GM18858 (cell line): ENCODE measurements around the gene SORCS3.
A peak's percentile ranks its signal among the peaks of the same experiment; 100 is the strongest.

Source experiments
- ATAC-seq: cut with Tn5 transposase; IDR thresholded peaks from one replicate; pipeline ENCODE4 v1.9.1; 2021; ENCODE audit not compliant: unreplicated experiment

The SORCS3 gene

DNA sequence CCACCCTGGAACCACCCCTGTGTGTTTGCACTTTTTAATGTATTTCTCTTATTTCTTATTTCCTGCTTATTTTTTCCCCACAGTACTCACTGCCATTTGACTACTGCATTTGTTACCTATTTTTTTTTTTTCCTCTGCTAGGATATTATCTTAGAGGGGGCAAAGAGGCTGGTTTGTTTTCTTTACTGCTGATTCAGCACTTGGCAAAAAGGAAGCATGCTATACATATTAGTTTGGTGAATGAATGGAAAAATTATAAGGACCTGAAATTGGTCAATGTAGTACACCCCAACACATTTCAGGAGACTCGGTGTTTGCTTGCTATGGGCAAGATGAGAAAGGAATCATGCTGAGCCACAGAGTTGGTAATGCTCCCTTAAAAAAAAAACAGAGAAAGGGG, 193.5 kb downstream of the SORCS3 start:
- ATAC-seq, result no peak

GRCh38 chr10:104835422-104835821, 194.3 kb downstream of the SORCS3 start:
- peak; percentile 45 for ATAC-seq

DNA sequence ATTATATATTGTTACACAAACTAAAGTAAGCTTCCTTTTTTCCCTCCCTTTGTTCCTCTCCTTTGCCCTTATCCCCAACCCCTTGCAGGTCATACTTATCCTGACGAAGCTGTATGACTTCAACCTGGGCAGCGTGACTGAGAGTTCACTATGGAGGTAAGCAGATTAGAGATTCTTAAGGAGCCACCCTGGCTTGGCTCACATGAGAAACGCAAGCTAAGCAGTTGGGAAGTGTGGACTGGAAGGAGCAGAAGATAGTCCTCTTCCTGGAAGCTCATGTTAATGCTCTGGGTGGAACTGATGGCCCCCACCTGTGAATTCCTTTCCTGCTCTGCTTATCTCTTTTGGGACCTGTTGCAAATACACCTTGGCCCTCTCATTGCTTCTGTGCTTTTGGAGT, 201.6 kb downstream of the SORCS3 start:
- no peak for ATAC-seq

DNA sequence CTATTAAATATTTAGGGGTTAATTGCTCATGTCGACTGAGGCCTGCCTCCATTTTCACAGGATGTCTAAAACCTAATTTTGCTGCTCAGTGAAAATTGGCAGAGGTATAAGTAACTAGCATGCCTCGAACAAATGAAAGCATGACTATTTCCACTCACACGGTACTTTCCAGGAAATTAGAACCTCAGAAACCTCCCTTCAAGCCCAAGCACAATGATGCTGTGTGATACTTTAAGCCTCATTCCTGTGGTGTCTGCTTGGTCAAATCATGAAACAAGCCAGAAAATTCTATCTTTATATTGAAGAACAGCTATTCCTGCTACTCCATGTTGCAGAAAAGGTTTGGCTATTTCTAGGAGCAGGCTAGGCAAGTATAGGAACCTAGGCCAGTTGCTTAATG, 203.0 kb downstream of the SORCS3 start:
- ATAC-seq, result no peak

DNA sequence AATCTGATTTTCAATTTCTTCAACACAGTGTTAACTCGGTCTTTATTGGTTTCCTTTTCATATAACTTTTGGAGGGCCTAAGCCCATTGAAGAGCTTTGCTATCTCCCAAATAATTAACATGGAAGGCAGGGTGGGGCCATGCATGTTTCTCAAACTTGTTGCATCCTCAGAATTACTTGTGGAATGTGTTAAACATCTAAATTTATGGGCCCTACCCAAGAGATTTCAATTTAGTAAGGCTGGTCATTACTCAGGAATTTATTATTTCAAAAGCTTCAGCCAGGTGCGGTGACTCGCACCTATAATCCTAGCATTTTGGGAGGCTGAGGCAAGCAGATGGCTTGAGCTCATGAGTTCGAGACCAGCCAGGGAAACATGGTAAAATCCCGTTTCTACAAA, 208.9 kb downstream of the SORCS3 start:
- ATAC-seq, result no peak

- ATAC-seq, result no peak
Measured at GRCh38 chr10:104867966-104868598, 227.0 kb downstream of the SORCS3 start.

DNA sequence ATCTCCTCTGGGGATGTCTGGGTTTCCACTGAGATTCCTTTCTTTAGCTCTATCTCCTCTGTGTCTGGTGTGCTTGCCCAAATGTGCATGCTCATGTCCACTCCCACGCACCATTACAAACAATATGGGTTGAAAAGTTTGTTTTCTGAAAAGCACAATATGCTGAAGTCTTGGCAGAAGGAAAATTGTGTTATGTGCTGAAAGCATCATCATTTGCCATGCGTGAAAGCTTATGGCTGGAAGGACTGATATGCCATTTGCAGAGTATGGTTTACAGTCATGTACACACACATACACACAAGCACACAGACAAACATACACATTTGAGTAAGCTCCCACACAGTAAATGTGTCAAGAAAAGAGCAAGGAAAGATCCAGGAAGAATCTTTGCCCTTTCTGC, 231.6 kb downstream of the SORCS3 start:
- ATAC-seq, result no peak

- no peak for ATAC-seq
Measured at GRCh38 chr10:104873161-104873560, 232.1 kb downstream of the SORCS3 start.

DNA sequence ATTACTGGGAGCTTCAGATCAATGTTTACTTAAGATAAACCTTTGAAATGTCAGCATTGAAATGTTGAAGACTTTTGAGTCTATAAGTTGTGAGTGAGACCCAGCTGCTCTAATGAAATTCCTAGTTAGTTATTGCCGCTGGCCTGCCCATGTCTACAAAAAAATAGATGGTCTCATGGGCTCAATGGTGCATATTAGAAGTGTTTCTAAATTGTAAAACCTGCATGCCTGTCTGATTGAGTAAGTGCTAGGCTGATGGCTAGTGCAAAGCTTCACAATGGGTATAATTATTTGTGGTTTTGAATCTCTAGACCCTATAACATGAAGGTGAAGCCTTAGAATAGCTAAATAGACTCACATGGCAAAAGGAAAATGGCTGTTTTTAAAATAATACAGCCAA, 234.5 kb downstream of the SORCS3 start:
- ATAC-seq, result no peak

- ATAC-seq, result no peak
Measured at GRCh38 chr10:104880624-104881398, 239.7 kb downstream of the SORCS3 start.

DNA sequence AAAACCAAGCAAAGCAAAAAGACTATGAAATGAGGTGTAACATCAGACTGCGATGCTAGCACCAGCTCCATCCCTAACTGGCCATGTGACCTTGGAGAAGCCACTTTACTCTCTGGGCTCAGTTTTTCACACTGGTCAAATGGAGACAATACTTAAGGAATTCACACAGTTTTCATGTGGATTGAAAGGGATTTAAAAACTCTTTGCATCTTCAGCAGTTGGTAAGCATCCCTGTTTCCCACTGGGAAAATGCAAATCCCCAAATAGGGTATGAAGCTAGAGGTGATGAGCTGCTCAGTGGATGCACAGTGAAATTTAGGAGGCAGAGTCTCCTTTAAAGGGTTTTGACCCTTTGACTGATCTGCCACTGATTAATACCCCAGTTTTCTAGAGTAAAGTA, 240.7 kb downstream of the SORCS3 start:
- ATAC-seq, result no peak

DNA sequence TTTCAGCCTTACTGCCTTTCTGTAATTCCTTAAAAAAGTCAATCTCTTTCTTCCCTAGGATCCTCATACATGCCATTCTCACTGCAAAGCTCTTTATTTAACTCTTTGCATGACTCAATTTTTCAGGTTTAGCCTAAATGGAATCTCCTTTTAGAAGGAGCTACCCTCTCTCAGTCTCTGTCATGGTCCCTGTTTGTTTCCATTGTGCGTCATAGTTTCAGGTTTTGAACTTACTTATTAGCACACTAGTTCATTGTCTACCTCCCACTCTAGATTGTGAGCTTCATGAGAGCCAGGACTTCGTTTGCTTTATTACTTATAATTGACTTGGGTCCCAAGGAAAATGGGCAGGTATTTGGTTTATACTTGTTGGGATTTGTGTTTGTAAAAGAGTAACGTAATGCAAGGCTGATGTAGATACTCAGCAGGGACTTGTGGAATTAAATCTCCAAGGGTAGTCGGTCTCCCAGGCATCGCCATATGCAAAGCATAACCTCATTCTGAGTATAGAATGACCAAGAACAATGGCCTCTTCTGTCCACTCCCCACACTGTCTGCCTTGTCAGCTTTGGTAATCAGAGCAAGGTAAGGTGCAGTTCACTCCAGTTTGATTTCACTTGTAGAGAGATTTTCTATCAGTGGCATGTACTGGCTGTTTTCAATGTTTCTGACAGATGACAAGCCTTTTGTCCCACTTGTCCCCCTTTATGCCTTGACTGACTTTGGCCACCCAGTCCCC, 252.0 kb downstream of the SORCS3 start:
- ATAC-seq, result no peak

- no peak for ATAC-seq
Measured at GRCh38 chr10:104893701-104894100, 252.6 kb downstream of the SORCS3 start.

DNA sequence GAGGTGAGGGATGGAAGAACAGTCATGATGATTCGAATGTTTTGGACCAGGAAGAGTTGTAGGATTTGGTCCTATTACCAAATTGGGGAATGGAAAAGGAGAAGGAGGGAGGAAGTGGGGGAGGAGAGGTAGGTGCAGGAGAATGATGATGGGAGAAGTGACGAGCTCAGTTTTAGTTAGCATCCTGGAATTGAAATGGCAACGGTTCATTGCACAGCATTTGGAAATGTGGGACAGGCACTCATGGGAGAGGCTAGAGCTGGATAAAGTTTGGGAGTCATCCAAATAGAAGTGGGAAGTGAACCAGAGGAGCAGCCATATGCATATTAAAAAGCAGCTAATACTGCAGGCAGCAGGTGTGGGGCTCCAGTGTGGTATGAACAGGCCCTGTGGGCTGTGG, 253.6 kb downstream of the SORCS3 start:
- no peak for ATAC-seq

GRCh38 chr10:104895541-104895940, 254.5 kb downstream of the SORCS3 start:
- ATAC-seq, result no peak

DNA sequence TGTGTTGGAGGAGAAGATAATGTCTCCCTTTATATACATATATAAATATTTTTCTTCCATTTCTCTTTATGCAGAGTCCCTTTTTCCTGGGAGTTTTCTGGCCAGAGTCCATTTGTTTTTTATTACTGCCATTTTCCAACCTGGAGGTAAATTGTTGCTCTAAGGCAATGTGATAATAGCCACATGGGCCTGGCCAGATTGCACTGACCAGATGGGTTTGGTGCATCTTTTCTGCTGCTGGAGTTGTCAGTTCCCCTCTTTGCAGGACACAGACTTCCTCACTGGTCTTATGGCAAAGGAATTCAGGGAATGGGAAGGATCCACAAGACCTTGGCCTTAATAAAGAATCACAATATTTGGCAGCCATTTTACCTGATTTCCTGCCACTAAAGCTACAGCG, 254.9 kb downstream of the SORCS3 start:
- ATAC-seq, result no peak

GRCh38 chr10:104897696-104898095, 256.6 kb downstream of the SORCS3 start:
- ATAC-seq, result no peak

DNA sequence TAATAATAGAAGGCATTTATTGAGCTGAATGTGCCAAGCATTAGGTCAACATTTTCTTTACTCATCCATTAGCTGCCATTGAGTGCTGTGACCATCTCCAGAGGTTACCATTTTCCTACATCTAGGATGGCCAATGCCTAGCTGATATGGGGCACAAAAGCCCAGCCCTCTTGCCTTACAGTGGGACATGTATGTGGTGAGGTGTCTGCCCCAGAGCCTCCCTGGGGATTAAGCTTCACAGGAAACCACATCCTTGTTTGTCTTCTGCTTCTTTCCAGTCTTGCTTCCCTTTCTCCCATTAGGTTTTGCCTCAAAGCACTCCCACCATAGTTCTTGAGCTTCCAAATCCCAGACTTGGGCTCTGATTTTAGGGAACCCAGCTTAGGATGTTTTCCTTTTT, 258.7 kb downstream of the SORCS3 start:
- ATAC-seq, result no peak

DNA sequence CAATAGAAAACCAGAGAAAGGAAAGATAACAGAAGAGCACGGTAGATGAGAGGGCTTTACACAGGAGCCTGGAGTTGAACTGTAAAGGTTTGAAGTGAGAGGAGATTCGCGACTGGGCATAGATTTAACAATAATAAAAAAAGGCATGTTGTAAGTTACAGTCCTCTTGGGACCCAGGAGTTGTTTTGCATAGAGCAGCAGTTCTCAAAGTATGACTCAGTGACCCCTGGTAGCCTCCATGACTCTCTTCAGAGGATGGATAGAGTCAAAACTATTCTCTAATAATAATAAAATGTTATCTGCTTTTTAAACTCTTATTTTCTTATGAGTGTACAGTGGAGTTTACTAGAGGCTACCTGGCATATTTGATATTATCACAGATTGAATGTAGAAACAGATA, 262.3 kb downstream of the SORCS3 start:
- no peak for ATAC-seq

GRCh38 chr10:104904753-104905323, 263.7 kb downstream of the SORCS3 start:
- ATAC-seq, result no peak

DNA sequence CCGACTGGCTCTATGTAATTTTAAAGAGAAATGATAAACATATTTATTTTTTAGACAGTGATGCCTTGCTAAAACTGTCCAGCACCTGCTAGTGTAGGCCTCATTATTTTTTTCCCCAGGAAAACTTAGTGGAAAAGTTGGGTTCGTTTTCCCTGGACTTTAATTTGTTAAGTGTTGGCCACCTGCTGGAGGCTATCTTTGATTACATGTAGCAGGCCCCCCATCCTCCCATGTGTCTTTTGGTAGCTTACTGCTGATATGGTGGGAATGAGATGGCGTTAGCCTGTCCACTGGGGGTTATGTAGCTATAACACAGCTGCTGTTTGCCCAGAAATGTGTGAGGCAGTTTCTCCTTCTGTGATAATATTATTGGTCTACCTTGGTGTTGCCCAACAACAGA, 265.0 kb downstream of the SORCS3 start:
- no peak for ATAC-seq

DNA sequence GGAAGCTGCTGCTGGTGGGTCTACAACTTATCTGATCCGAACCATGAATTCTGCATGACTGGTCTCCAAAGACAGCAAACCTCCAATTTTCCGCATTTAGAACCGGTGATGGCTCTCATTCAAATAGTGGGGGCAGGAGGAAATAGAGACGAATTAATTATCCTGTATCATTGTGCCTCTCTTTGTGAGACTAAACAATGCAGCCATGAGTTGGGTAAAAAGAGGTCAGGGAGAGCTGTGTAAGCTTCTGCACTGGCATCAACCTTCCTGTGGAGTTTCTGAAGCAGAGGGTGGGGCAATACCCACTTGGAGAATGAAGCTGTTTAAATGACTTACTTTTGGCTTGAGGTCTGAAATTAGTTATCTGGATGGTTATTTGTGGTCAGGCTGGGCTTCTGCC, 266.4 kb downstream of the SORCS3 start:
- ATAC-seq, result no peak
